ENCODE results near the gene LRP1B.

LRP1B gene

GRCh38 chr2:141565597-141565996, 565.2 kb downstream of the LRP1B start:
- no peak overlapping the region for H3K9ac ChIP-seq (ENCODE audit: low read length in 2 of 2)
- H3K4me1 ChIP-seq (ENCODE audit: control insufficient read depth, insufficient read depth, low read length) = no peaks in the 10 kb centered on the region
- no peaks in the 10 kb centered on the region for H3K36me3 ChIP-seq (ENCODE audit: control insufficient read depth in 2 of 2, insufficient read depth in 2 of 2, low read length in 2 of 2)
- no peaks in the 10 kb centered on the region for H3K9me3 ChIP-seq (ENCODE audit: control insufficient read depth in 2 of 2, low read length in 2 of 2)
- no peak overlapping the region for H3K4me3 ChIP-seq (ENCODE audit: low read length in 2 of 2)
- no peak overlapping the region for H3K27ac ChIP-seq (ENCODE audit: low read length)
- H3K27me3 ChIP-seq (ENCODE audit: control insufficient read depth in 1 of 2, insufficient read depth in 2 of 2, low read length in 2 of 2) = no peaks in the 10 kb centered on the region

- Histone ChIP-seq H3K27ac (ENCODE audit: low read length) (no peak overlapping the region), H3K9ac (ENCODE audit: low read length in 2 of 2) (no peak overlapping the region), H3K9me3 (ENCODE audit: control insufficient read depth in 2 of 2, low read length in 2 of 2) (no peaks in the 10 kb centered on the region), H3K36me3 (ENCODE audit: control insufficient read depth in 2 of 2, insufficient read depth in 2 of 2, low read length in 2 of 2) (no peaks in the 10 kb centered on the region), H3K4me1 (ENCODE audit: control insufficient read depth, insufficient read depth, low read length) (no peaks in the 10 kb centered on the region), H3K4me3 (ENCODE audit: low read length in 2 of 2) (no peak overlapping the region), H3K27me3 (ENCODE audit: control insufficient read depth in 1 of 2, insufficient read depth in 2 of 2, low read length in 2 of 2) (no peaks in the 10 kb centered on the region)
Measured at GRCh38 chr2:141560723-141561122, 570.1 kb downstream of the LRP1B start.

- no peaks in the 10 kb centered on the region for H3K27me3 ChIP-seq (ENCODE audit: control insufficient read depth in 1 of 2, insufficient read depth in 2 of 2, low read length in 2 of 2)
- no peaks in the 10 kb centered on the region for H3K9me3 ChIP-seq (ENCODE audit: control insufficient read depth in 2 of 2, low read length in 2 of 2)
- no peaks in the 10 kb centered on the region for H3K4me1 ChIP-seq (ENCODE audit: control insufficient read depth, insufficient read depth, low read length)
- no peaks in the 10 kb centered on the region for H3K36me3 ChIP-seq (ENCODE audit: control insufficient read depth in 2 of 2, insufficient read depth in 2 of 2, low read length in 2 of 2)
- H3K4me3 ChIP-seq (ENCODE audit: low read length in 2 of 2) = no peak overlapping the region
- H3K27ac ChIP-seq (ENCODE audit: low read length) = no peak overlapping the region
- no peak overlapping the region for H3K9ac ChIP-seq (ENCODE audit: low read length in 2 of 2)
Measured at GRCh38 chr2:141557329-141558095, 573.3 kb downstream of the LRP1B start.

GRCh38 chr2:141555876-141556470, 574.8 kb downstream of the LRP1B start:
- no peaks in the 10 kb centered on the region for H3K27me3 ChIP-seq (ENCODE audit: control insufficient read depth in 1 of 2, insufficient read depth in 2 of 2, low read length in 2 of 2)
- H3K4me3 ChIP-seq (ENCODE audit: low read length in 2 of 2) = no peak overlapping the region
- H3K36me3 ChIP-seq (ENCODE audit: control insufficient read depth in 2 of 2, insufficient read depth in 2 of 2, low read length in 2 of 2) = no peaks in the 10 kb centered on the region
- no peaks in the 10 kb centered on the region for H3K9me3 ChIP-seq (ENCODE audit: control insufficient read depth in 2 of 2, low read length in 2 of 2)
- H3K27ac ChIP-seq (ENCODE audit: low read length) = no peak overlapping the region
- no peaks in the 10 kb centered on the region for H3K4me1 ChIP-seq (ENCODE audit: control insufficient read depth, insufficient read depth, low read length)
- no peak overlapping the region for H3K9ac ChIP-seq (ENCODE audit: low read length in 2 of 2)

GRCh38 chr2:141554810-141555209, 576.0 kb downstream of the LRP1B start:
- Histone ChIP-seq H3K9ac (ENCODE audit: low read length in 2 of 2) (no peak overlapping the region), H3K9me3 (ENCODE audit: control insufficient read depth in 2 of 2, low read length in 2 of 2) (no peaks in the 10 kb centered on the region), H3K27me3 (ENCODE audit: control insufficient read depth in 1 of 2, insufficient read depth in 2 of 2, low read length in 2 of 2) (no peaks in the 10 kb centered on the region), H3K27ac (ENCODE audit: low read length) (no peak overlapping the region), H3K4me3 (ENCODE audit: low read length in 2 of 2) (no peak overlapping the region), H3K4me1 (ENCODE audit: control insufficient read depth, insufficient read depth, low read length) (no peaks in the 10 kb centered on the region), H3K36me3 (ENCODE audit: control insufficient read depth in 2 of 2, insufficient read depth in 2 of 2, low read length in 2 of 2) (no peaks in the 10 kb centered on the region)

- Histone ChIP-seq H3K4me1 (ENCODE audit: control insufficient read depth, insufficient read depth, low read length) (no peaks in the 10 kb centered on the region), H3K27me3 (ENCODE audit: control insufficient read depth in 1 of 2, insufficient read depth in 2 of 2, low read length in 2 of 2) (no peaks in the 10 kb centered on the region), H3K36me3 (ENCODE audit: control insufficient read depth in 2 of 2, insufficient read depth in 2 of 2, low read length in 2 of 2) (no peaks in the 10 kb centered on the region), H3K4me3 (ENCODE audit: low read length in 2 of 2) (peak overlapping the region in 1 of 2 donors; percentile 31), H3K9ac (ENCODE audit: low read length in 2 of 2) (no peak overlapping the region), H3K9me3 (ENCODE audit: control insufficient read depth in 2 of 2, low read length in 2 of 2) (no peaks in the 10 kb centered on the region), H3K27ac (ENCODE audit: low read length) (no peak overlapping the region)
Measured at GRCh38 chr2:141534666-141535362, 596.0 kb downstream of the LRP1B start.

GRCh38 chr2:141529659-141530058, 601.2 kb downstream of the LRP1B start:
- Histone ChIP-seq H3K36me3 (ENCODE audit: control insufficient read depth in 2 of 2, insufficient read depth in 2 of 2, low read length in 2 of 2) (no peaks in the 10 kb centered on the region), H3K9me3 (ENCODE audit: control insufficient read depth in 2 of 2, low read length in 2 of 2) (no peaks in the 10 kb centered on the region), H3K4me3 (ENCODE audit: low read length in 2 of 2) (no peak overlapping the region), H3K27me3 (ENCODE audit: control insufficient read depth in 1 of 2, insufficient read depth in 2 of 2, low read length in 2 of 2) (no peaks in the 10 kb centered on the region), H3K27ac (ENCODE audit: low read length) (no peak overlapping the region), H3K4me1 (ENCODE audit: control insufficient read depth, insufficient read depth, low read length) (no peaks in the 10 kb centered on the region), H3K9ac (ENCODE audit: low read length in 2 of 2) (no peak overlapping the region)

GRCh38 chr2:141528990-141529389, 601.8 kb downstream of the LRP1B start:
- Histone ChIP-seq H3K36me3 (ENCODE audit: control insufficient read depth in 2 of 2, insufficient read depth in 2 of 2, low read length in 2 of 2) (no peaks in the 10 kb centered on the region), H3K4me1 (ENCODE audit: control insufficient read depth, insufficient read depth, low read length) (no peaks in the 10 kb centered on the region), H3K4me3 (ENCODE audit: low read length in 2 of 2) (no peak overlapping the region), H3K9ac (ENCODE audit: low read length in 2 of 2) (no peak overlapping the region), H3K27ac (ENCODE audit: low read length) (no peak overlapping the region), H3K9me3 (ENCODE audit: control insufficient read depth in 2 of 2, low read length in 2 of 2) (no peaks in the 10 kb centered on the region), H3K27me3 (ENCODE audit: control insufficient read depth in 1 of 2, insufficient read depth in 2 of 2, low read length in 2 of 2) (no peaks in the 10 kb centered on the region)

- Histone ChIP-seq H3K36me3 (ENCODE audit: control insufficient read depth in 2 of 2, insufficient read depth in 2 of 2, low read length in 2 of 2) (no peaks in the 10 kb centered on the region), H3K27me3 (ENCODE audit: control insufficient read depth in 1 of 2, insufficient read depth in 2 of 2, low read length in 2 of 2) (no peaks in the 10 kb centered on the region), H3K4me3 (ENCODE audit: low read length in 2 of 2) (no peak overlapping the region), H3K4me1 (ENCODE audit: control insufficient read depth, insufficient read depth, low read length) (no peaks in the 10 kb centered on the region), H3K9ac (ENCODE audit: low read length in 2 of 2) (no peak overlapping the region), H3K27ac (ENCODE audit: low read length) (no peak overlapping the region), H3K9me3 (ENCODE audit: control insufficient read depth in 2 of 2, low read length in 2 of 2) (no peaks in the 10 kb centered on the region)
Measured at GRCh38 chr2:141526760-141527159, 604.1 kb downstream of the LRP1B start.

- Histone ChIP-seq H3K4me1 (ENCODE audit: control insufficient read depth, insufficient read depth, low read length) (no peaks in the 10 kb centered on the region), H3K4me3 (ENCODE audit: low read length in 2 of 2) (no peak overlapping the region), H3K9ac (ENCODE audit: low read length in 2 of 2) (no peak overlapping the region), H3K27me3 (ENCODE audit: control insufficient read depth in 1 of 2, insufficient read depth in 2 of 2, low read length in 2 of 2) (no peaks in the 10 kb centered on the region), H3K9me3 (ENCODE audit: control insufficient read depth in 2 of 2, low read length in 2 of 2) (no peaks in the 10 kb centered on the region), H3K27ac (ENCODE audit: low read length) (no peak overlapping the region), H3K36me3 (ENCODE audit: control insufficient read depth in 2 of 2, insufficient read depth in 2 of 2, low read length in 2 of 2) (no peaks in the 10 kb centered on the region)
Measured at GRCh38 chr2:141524777-141525176, 606.0 kb downstream of the LRP1B start.

- H3K4me1 ChIP-seq (ENCODE audit: control insufficient read depth, insufficient read depth, low read length) = no peaks in the 10 kb centered on the region
- no peak overlapping the region for H3K4me3 ChIP-seq (ENCODE audit: low read length in 2 of 2)
- H3K27me3 ChIP-seq (ENCODE audit: control insufficient read depth in 1 of 2, insufficient read depth in 2 of 2, low read length in 2 of 2) = no peaks in the 10 kb centered on the region
- H3K36me3 ChIP-seq (ENCODE audit: control insufficient read depth in 2 of 2, insufficient read depth in 2 of 2, low read length in 2 of 2) = no peaks in the 10 kb centered on the region
- no peak overlapping the region for H3K27ac ChIP-seq (ENCODE audit: low read length)
- H3K9ac ChIP-seq (ENCODE audit: low read length in 2 of 2) = no peak overlapping the region
- no peaks in the 10 kb centered on the region for H3K9me3 ChIP-seq (ENCODE audit: control insufficient read depth in 2 of 2, low read length in 2 of 2)
Measured at GRCh38 chr2:141523199-141523598, 607.6 kb downstream of the LRP1B start.

All from stomach smooth muscle (tissue), 2 donors.